ENCODE data around the gene PRPF40B. TPM values are rescaled to one million over a fixed set of nuclear protein-coding genes. Genes with fewer than 3 reads are reported as not detected.

The PRPF40B gene
- total RNA-seq, 1 donor from 2014 or later = 33.4 TPM

- DNase-seq (ENCODE audit: low spot score) = no peak
Measured at GRCh38 chr12:49658276-49658675, 34.9 kb downstream of the PRPF40B start.

GRCh38 chr12:49659753-49660152, 36.4 kb downstream of the PRPF40B start:
- no peak for DNase-seq (ENCODE audit: low spot score)

- no peak for DNase-seq (ENCODE audit: low spot score)
Measured at GRCh38 chr12:49661191-49661590, 37.8 kb downstream of the PRPF40B start.

GRCh38 chr12:49661746-49662145, 38.4 kb downstream of the PRPF40B start:
- no peak for DNase-seq (ENCODE audit: low spot score)

- DNase-seq (ENCODE audit: low spot score) = peak; percentile 71
Measured at GRCh38 chr12:49662998-49663843, 39.9 kb downstream of the PRPF40B start.

GRCh38 chr12:49664167-49664566, 40.8 kb downstream of the PRPF40B start:
- DNase-seq (ENCODE audit: low spot score) = no peak

- no peak for DNase-seq (ENCODE audit: low spot score)
Measured at GRCh38 chr12:49664591-49665239, 41.4 kb downstream of the PRPF40B start.

- DNase-seq (ENCODE audit: low spot score) = no peak
Measured at GRCh38 chr12:49665384-49665783, 42.0 kb downstream of the PRPF40B start.

- DNase-seq (ENCODE audit: low spot score) = no peak
Measured at GRCh38 chr12:49666176-49666575, 42.8 kb downstream of the PRPF40B start.

- no peak for DNase-seq (ENCODE audit: low spot score)
Measured at GRCh38 chr12:49667325-49668090, 44.1 kb downstream of the PRPF40B start.

- no peak for DNase-seq (ENCODE audit: low spot score)
Measured at GRCh38 chr12:49669796-49670195, 46.4 kb downstream of the PRPF40B start.

GRCh38 chr12:49671031-49671765, 47.8 kb downstream of the PRPF40B start:
- no peak for DNase-seq (ENCODE audit: low spot score)

- DNase-seq (ENCODE audit: low spot score) = no peak
Measured at GRCh38 chr12:49672301-49673217, 49.2 kb downstream of the PRPF40B start.

- DNase-seq (ENCODE audit: low spot score) = peak; percentile 92
Measured at GRCh38 chr12:49673446-49674317, 50.3 kb downstream of the PRPF40B start.

- no peak for DNase-seq (ENCODE audit: low spot score)
Measured at GRCh38 chr12:49674318-49674981, 51.1 kb downstream of the PRPF40B start.

- DNase-seq (ENCODE audit: low spot score) = no peak
Measured at GRCh38 chr12:49675137-49675536, 51.8 kb downstream of the PRPF40B start.

- no peak for DNase-seq (ENCODE audit: low spot score)
Measured at GRCh38 chr12:49678711-49679110, 55.4 kb downstream of the PRPF40B start.

- no peak for DNase-seq (ENCODE audit: low spot score)
Measured at GRCh38 chr12:49680075-49680474, 56.7 kb downstream of the PRPF40B start.
